PFSK-1 (cell line): Measurements from ENCODE around the gene DIPK1A.

ENCODE experiments used
- FOXP2 ChIP-seq: optimal IDR thresholded peaks from 2 replicates; pipeline ENCODE3; 2011; ENCODE audit warnings: borderline replicate concordance, control low read depth, inconsistent platforms; ENCODE audit not compliant: insufficient read depth; ENCODE audit errors: extremely low read length, extremely low read depth
- POLR2AphosphoS5 ChIP-seq: IDR thresholded peaks from 2 replicates; pipeline ENCODE4 v1.6.1; 2012; ENCODE audit warnings: low read depth, mild to moderate bottlenecking, control low read depth, low read length, moderate library complexity
- REST ChIP-seq, 2 experiments: IDR thresholded peaks; 2 replicates each; pipeline versions ENCODE4 v1.6.1 to v1.8.0; 2011 to 2012; ENCODE audit warnings: low read depth in 2 of 2, low read length in 2 of 2, control low read depth in 1 of 2, inconsistent platforms in 1 of 2, mild to moderate bottlenecking in 1 of 2, moderate library complexity in 1 of 2; ENCODE audit not compliant: insufficient read depth in 1 of 2
- SIN3A ChIP-seq: IDR thresholded peaks from 2 replicates; pipeline ENCODE4 v1.6.1; 2012; ENCODE audit warnings: mild to moderate bottlenecking, low read length, moderate library complexity, borderline replicate concordance; ENCODE audit not compliant: insufficient read depth
- TAF1 ChIP-seq: IDR thresholded peaks from 2 replicates; pipeline ENCODE4 v1.6.1; 2012; ENCODE audit warnings: low read length, control low read depth, borderline replicate concordance; ENCODE audit not compliant: insufficient read depth

Gene DIPK1A

GRCh38 chr1:93002781-93003180 lies 41.5 kb upstream of the DIPK1A start:
- no peak for TF ChIP-seq REST (IDR thresholded peaks at IDR 0.05; ENCODE audit: insufficient read depth in 1 of 2, low read depth in 2 of 2, low read length in 2 of 2)
- TF ChIP-seq SIN3A: no peak
- TF ChIP-seq FOXP2: no peak
- TF ChIP-seq TAF1: no peak

DNA sequence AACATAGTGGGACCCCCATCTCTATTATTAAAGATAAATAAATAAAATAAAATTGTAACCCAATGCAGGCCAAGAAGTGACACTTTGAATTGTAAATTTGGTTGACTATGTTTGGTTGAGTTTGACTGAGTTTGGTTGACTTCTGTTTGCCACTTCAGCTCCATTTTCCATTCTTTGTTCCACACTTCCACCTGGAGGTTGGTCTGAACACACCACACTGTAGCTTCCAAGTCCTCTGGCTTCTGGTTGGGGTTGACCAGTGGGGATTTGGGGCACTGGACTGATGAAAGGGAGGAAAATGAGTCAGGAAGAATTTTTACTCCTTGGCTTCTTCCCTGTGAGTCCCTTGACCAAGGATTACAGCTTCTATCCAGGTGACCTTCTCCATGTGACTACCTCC lies 40.6 kb upstream of the DIPK1A start:
- no peak for TF ChIP-seq REST (IDR thresholded peaks at IDR 0.05; ENCODE audit: insufficient read depth in 1 of 2, low read depth in 2 of 2, low read length in 2 of 2)
- no peak for TF ChIP-seq TAF1
- TF ChIP-seq POLR2AphosphoS5: no peak
- TF ChIP-seq SIN3A: no peak
- TF ChIP-seq FOXP2: no peak

DNA sequence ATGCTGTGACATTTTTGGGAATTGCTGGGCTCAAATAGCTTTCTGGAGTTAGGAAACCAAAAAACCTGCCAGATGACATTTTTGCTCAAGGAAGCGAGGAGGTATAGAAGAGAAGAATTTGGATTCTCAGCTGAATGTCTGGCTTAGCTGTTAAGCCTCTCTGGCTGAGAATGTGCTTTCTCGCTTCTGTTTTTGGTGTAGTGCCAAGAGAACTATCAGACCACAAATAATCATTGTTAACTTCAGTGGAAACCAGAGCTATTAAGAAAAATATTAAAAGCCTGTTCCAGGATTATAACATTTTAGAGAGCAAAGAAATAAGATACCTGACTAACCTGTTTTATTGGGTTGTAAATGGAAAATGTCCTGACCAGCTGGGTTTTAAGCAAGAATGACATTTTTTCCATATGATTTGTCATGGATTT lies 39.5 kb upstream of the DIPK1A start:
- no peak for TF ChIP-seq POLR2AphosphoS5
- TF ChIP-seq REST (IDR thresholded peaks at IDR 0.05; ENCODE audit: insufficient read depth in 1 of 2, low read depth in 2 of 2, low read length in 2 of 2): no peak
- no peak for TF ChIP-seq SIN3A
- TF ChIP-seq TAF1: no peak
- no peak for TF ChIP-seq FOXP2

- TF ChIP-seq POLR2AphosphoS5 (no peak), SIN3A (no peak), REST (IDR thresholded peaks at IDR 0.05; ENCODE audit: insufficient read depth in 1 of 2, low read depth in 2 of 2, low read length in 2 of 2) (no peak), TAF1 (no peak), FOXP2 (no peak)
These were observed 39.0 kb upstream of the DIPK1A start for GRCh38 chr1:93000291-93000690.

GRCh38 chr1:92998821-92999220 lies 37.6 kb upstream of the DIPK1A start:
- no peak for TF ChIP-seq TAF1
- no peak for TF ChIP-seq REST (IDR thresholded peaks at IDR 0.05; ENCODE audit: insufficient read depth in 1 of 2, low read depth in 2 of 2, low read length in 2 of 2)
- no peak for TF ChIP-seq SIN3A
- no peak for TF ChIP-seq POLR2AphosphoS5
- TF ChIP-seq FOXP2: no peak
